ENCODE results near the gene ARHGEF4.

Gene ARHGEF4

GRCh38 chr2:130820279-130820861, 16.3 kb upstream of the ARHGEF4 start:
- DNase-seq, result no peak

GRCh38 chr2:130821867-130822266, 14.8 kb upstream of the ARHGEF4 start:
- DNase-seq, result no peak

GRCh38 chr2:130822766-130823165, 13.9 kb upstream of the ARHGEF4 start:
- DNase-seq, result no peak

GRCh38 chr2:130823171-130823885, 13.4 kb upstream of the ARHGEF4 start:
- DNase-seq, result no peak

- no peak for DNase-seq
Observed at GRCh38 chr2:130823886-130824491, 12.7 kb upstream of the ARHGEF4 start.

GRCh38 chr2:130824492-130825061, 12.1 kb upstream of the ARHGEF4 start:
- DNase-seq, result peak; percentile 43

GRCh38 chr2:130825231-130825965, 11.3 kb upstream of the ARHGEF4 start:
- DNase-seq, result no peak

- DNase-seq, result no peak
Observed at GRCh38 chr2:130825966-130826253, 10.8 kb upstream of the ARHGEF4 start.

- DNase-seq, result no peak
Observed at GRCh38 chr2:130826419-130826818, 10.3 kb upstream of the ARHGEF4 start.

GRCh38 chr2:130826821-130827501, 9.8 kb upstream of the ARHGEF4 start:
- DNase-seq, result no peak

- no peak for DNase-seq
Observed at GRCh38 chr2:130827502-130828251, 9.0 kb upstream of the ARHGEF4 start.

GRCh38 chr2:130828461-130828860, 8.3 kb upstream of the ARHGEF4 start:
- DNase-seq, result no peak

GRCh38 chr2:130829015-130829414, 7.7 kb upstream of the ARHGEF4 start:
- DNase-seq, result peak; percentile 73

- no peak for DNase-seq
Observed at GRCh38 chr2:130830538-130830937, 6.2 kb upstream of the ARHGEF4 start.

- DNase-seq, result no peak
Observed at GRCh38 chr2:130831356-130831755, 5.4 kb upstream of the ARHGEF4 start.

- DNase-seq, result no peak
Observed at GRCh38 chr2:130832296-130832940, 4.3 kb upstream of the ARHGEF4 start.

- no peak for DNase-seq
Observed at GRCh38 chr2:130834091-130834930, 2.4 kb upstream of the ARHGEF4 start.

- no peak for DNase-seq
Observed at GRCh38 chr2:130834931-130835765, 1.6 kb upstream of the ARHGEF4 start.

- DNase-seq, result no peak
Observed at GRCh38 chr2:130835766-130836015, 1.0 kb upstream of the ARHGEF4 start.

- no peak for DNase-seq
Observed at GRCh38 chr2:130837175-130837810, 579 bp downstream of the ARHGEF4 start.

Data from SHP77 treated with DMSO at 0.1 percent for 48 hours (cell line).